ENCODE results near the gene SDK1. TPM values are rescaled to one million over a fixed set of nuclear protein-coding genes. Genes with fewer than 3 reads are reported as not detected.

The SDK1 gene
- total and polyA plus RNA-seq, 4 donors, result 10.4 to 11.6 (median 11.0) TPM

- Histone ChIP-seq H3K4me3 (ENCODE audit: low read depth, low read length) (no peak overlapping the region), H3K27ac (ENCODE audit: low read depth, low read length) (no peak overlapping the region), H3K27me3 (ENCODE audit: control insufficient read depth, insufficient read depth, low read length) (no peaks in the 10 kb centered on the region), H3K9me3 (ENCODE audit: control insufficient read depth, insufficient read depth, low read length) (no peaks in the 10 kb centered on the region), H3K4me1 (ENCODE audit: control insufficient read depth, insufficient read depth, low read length) (peaks cover 23% of the 10 kb centered on the region), H3K36me3 (ENCODE audit: control insufficient read depth, insufficient read depth, low read length) (peaks cover 42% of the 10 kb centered on the region)
- WGBS (ENCODE audit: insufficient coverage), result 93% methylated on average over 14 of the region's 15 CpGs
- no peak for DNase-seq (ENCODE audit: low read depth in 4 of 6, low spot score in 6 of 6)
Measured at GRCh38 chr7:4208086-4208485, 907.0 kb downstream of the SDK1 start.

GRCh38 chr7:4208586-4208985 lies 907.5 kb downstream of the SDK1 start:
- Histone ChIP-seq H3K36me3 (ENCODE audit: control insufficient read depth, insufficient read depth, low read length) (peaks cover 42% of the 10 kb centered on the region), H3K9me3 (ENCODE audit: control insufficient read depth, insufficient read depth, low read length) (no peaks in the 10 kb centered on the region), H3K27me3 (ENCODE audit: control insufficient read depth, insufficient read depth, low read length) (no peaks in the 10 kb centered on the region), H3K4me1 (ENCODE audit: control insufficient read depth, insufficient read depth, low read length) (peaks cover 18% of the 10 kb centered on the region), H3K4me3 (ENCODE audit: low read depth, low read length) (no peak overlapping the region), H3K27ac (ENCODE audit: low read depth, low read length) (no peak overlapping the region)
- WGBS (ENCODE audit: insufficient coverage), result 91% methylated on average over 13 of the region's 13 CpGs
- DNase-seq (ENCODE audit: low read depth in 4 of 6, low spot score in 6 of 6), result no peak

- Histone ChIP-seq H3K36me3 (ENCODE audit: control insufficient read depth, insufficient read depth, low read length) (peaks cover 42% of the 10 kb centered on the region), H3K4me3 (ENCODE audit: low read depth, low read length) (no peak overlapping the region), H3K9me3 (ENCODE audit: control insufficient read depth, insufficient read depth, low read length) (no peaks in the 10 kb centered on the region), H3K27me3 (ENCODE audit: control insufficient read depth, insufficient read depth, low read length) (no peaks in the 10 kb centered on the region), H3K27ac (ENCODE audit: low read depth, low read length) (no peak overlapping the region), H3K4me1 (ENCODE audit: control insufficient read depth, insufficient read depth, low read length) (peaks cover 15% of the 10 kb centered on the region)
- DNase-seq (ENCODE audit: low read depth in 4 of 6, low spot score in 6 of 6), result no peak
- WGBS (ENCODE audit: insufficient coverage), result 86% methylated on average over 4 of the region's 10 CpGs
Measured at GRCh38 chr7:4209126-4209525, 908.1 kb downstream of the SDK1 start.

GRCh38 chr7:4209966-4210365 lies 908.9 kb downstream of the SDK1 start:
- no peak for DNase-seq (ENCODE audit: low read depth in 4 of 6, low spot score in 6 of 6)
- 93% methylated on average over 20 of the region's 20 CpGs for WGBS (ENCODE audit: insufficient coverage)
- H3K27ac ChIP-seq (ENCODE audit: low read depth, low read length), result no peak overlapping the region
- no peaks in the 10 kb centered on the region for H3K27me3 ChIP-seq (ENCODE audit: control insufficient read depth, insufficient read depth, low read length)
- no peaks in the 10 kb centered on the region for H3K9me3 ChIP-seq (ENCODE audit: control insufficient read depth, insufficient read depth, low read length)
- H3K4me1 ChIP-seq (ENCODE audit: control insufficient read depth, insufficient read depth, low read length), result peaks cover 8% of the 10 kb centered on the region
- H3K36me3 ChIP-seq (ENCODE audit: control insufficient read depth, insufficient read depth, low read length), result peaks cover 49% of the 10 kb centered on the region
- H3K4me3 ChIP-seq (ENCODE audit: low read depth, low read length), result no peak overlapping the region

GRCh38 chr7:4210821-4211220 lies 909.8 kb downstream of the SDK1 start:
- no peak overlapping the region for H3K4me3 ChIP-seq (ENCODE audit: low read depth, low read length)
- peaks cover 2% of the 10 kb centered on the region for H3K4me1 ChIP-seq (ENCODE audit: control insufficient read depth, insufficient read depth, low read length)
- H3K36me3 ChIP-seq (ENCODE audit: control insufficient read depth, insufficient read depth, low read length), result peaks cover 54% of the 10 kb centered on the region
- H3K9me3 ChIP-seq (ENCODE audit: control insufficient read depth, insufficient read depth, low read length), result no peaks in the 10 kb centered on the region
- no peaks in the 10 kb centered on the region for H3K27me3 ChIP-seq (ENCODE audit: control insufficient read depth, insufficient read depth, low read length)
- no peak for DNase-seq (ENCODE audit: low read depth in 4 of 6, low spot score in 6 of 6)
- 97% methylated on average over 9 of the region's 13 CpGs for WGBS (ENCODE audit: insufficient coverage)
- no peak overlapping the region for H3K27ac ChIP-seq (ENCODE audit: low read depth, low read length)

GRCh38 chr7:4211261-4211660 lies 910.2 kb downstream of the SDK1 start:
- DNase-seq (ENCODE audit: low read depth in 4 of 6, low spot score in 6 of 6), result no peak
- Histone ChIP-seq H3K27ac (ENCODE audit: low read depth, low read length) (no peak overlapping the region), H3K4me3 (ENCODE audit: low read depth, low read length) (no peak overlapping the region), H3K4me1 (ENCODE audit: control insufficient read depth, insufficient read depth, low read length) (peaks cover 4% of the 10 kb centered on the region), H3K27me3 (ENCODE audit: control insufficient read depth, insufficient read depth, low read length) (no peaks in the 10 kb centered on the region), H3K9me3 (ENCODE audit: control insufficient read depth, insufficient read depth, low read length) (no peaks in the 10 kb centered on the region), H3K36me3 (ENCODE audit: control insufficient read depth, insufficient read depth, low read length) (peaks cover 53% of the 10 kb centered on the region)
- WGBS (ENCODE audit: insufficient coverage), result 96% methylated on average over 11 of the region's 11 CpGs

GRCh38 chr7:4212376-4212775 lies 911.3 kb downstream of the SDK1 start:
- WGBS (ENCODE audit: insufficient coverage), result 81% methylated on average over 12 of the region's 12 CpGs
- Histone ChIP-seq H3K27ac (ENCODE audit: low read depth, low read length) (no peak overlapping the region), H3K9me3 (ENCODE audit: control insufficient read depth, insufficient read depth, low read length) (no peaks in the 10 kb centered on the region), H3K4me1 (ENCODE audit: control insufficient read depth, insufficient read depth, low read length) (peaks cover 4% of the 10 kb centered on the region), H3K27me3 (ENCODE audit: control insufficient read depth, insufficient read depth, low read length) (no peaks in the 10 kb centered on the region), H3K36me3 (ENCODE audit: control insufficient read depth, insufficient read depth, low read length) (peaks cover 62% of the 10 kb centered on the region), H3K4me3 (ENCODE audit: low read depth, low read length) (no peak overlapping the region)
- no peak for DNase-seq (ENCODE audit: low read depth in 4 of 6, low spot score in 6 of 6)

GRCh38 chr7:4214291-4215155 lies 913.5 kb downstream of the SDK1 start:
- 86% methylated on average over 31 of the region's 32 CpGs for WGBS (ENCODE audit: insufficient coverage)
- no peak for DNase-seq (ENCODE audit: low read depth in 4 of 6, low spot score in 6 of 6)
- Histone ChIP-seq H3K36me3 (ENCODE audit: control insufficient read depth, insufficient read depth, low read length) (peaks cover 46% of the 10 kb centered on the region), H3K4me1 (ENCODE audit: control insufficient read depth, insufficient read depth, low read length) (peaks cover 4% of the 10 kb centered on the region), H3K27ac (ENCODE audit: low read depth, low read length) (no peak overlapping the region), H3K4me3 (ENCODE audit: low read depth, low read length) (no peak overlapping the region), H3K27me3 (ENCODE audit: control insufficient read depth, insufficient read depth, low read length) (no peaks in the 10 kb centered on the region), H3K9me3 (ENCODE audit: control insufficient read depth, insufficient read depth, low read length) (no peaks in the 10 kb centered on the region)

- H3K4me1 ChIP-seq (ENCODE audit: control insufficient read depth, insufficient read depth, low read length), result peaks cover 4% of the 10 kb centered on the region
- 97% methylated on average over 18 of the region's 19 CpGs for WGBS (ENCODE audit: insufficient coverage)
- no peaks in the 10 kb centered on the region for H3K9me3 ChIP-seq (ENCODE audit: control insufficient read depth, insufficient read depth, low read length)
- no peak overlapping the region for H3K27ac ChIP-seq (ENCODE audit: low read depth, low read length)
- DNase-seq (ENCODE audit: low read depth in 4 of 6, low spot score in 6 of 6), result no peak
- H3K27me3 ChIP-seq (ENCODE audit: control insufficient read depth, insufficient read depth, low read length), result no peaks in the 10 kb centered on the region
- H3K36me3 ChIP-seq (ENCODE audit: control insufficient read depth, insufficient read depth, low read length), result peaks cover 45% of the 10 kb centered on the region
- H3K4me3 ChIP-seq (ENCODE audit: low read depth, low read length), result no peak overlapping the region
Measured at GRCh38 chr7:4215176-4215720, 914.2 kb downstream of the SDK1 start.

GRCh38 chr7:4216016-4216415 lies 915.0 kb downstream of the SDK1 start:
- Histone ChIP-seq H3K36me3 (ENCODE audit: control insufficient read depth, insufficient read depth, low read length) (peaks cover 40% of the 10 kb centered on the region), H3K27me3 (ENCODE audit: control insufficient read depth, insufficient read depth, low read length) (no peaks in the 10 kb centered on the region), H3K9me3 (ENCODE audit: control insufficient read depth, insufficient read depth, low read length) (no peaks in the 10 kb centered on the region), H3K27ac (ENCODE audit: low read depth, low read length) (no peak overlapping the region), H3K4me1 (ENCODE audit: control insufficient read depth, insufficient read depth, low read length) (peaks cover 4% of the 10 kb centered on the region), H3K4me3 (ENCODE audit: low read depth, low read length) (no peak overlapping the region)
- DNase-seq (ENCODE audit: low read depth in 4 of 6, low spot score in 6 of 6), result peak in 1 of 6 donors; percentile 50
- 82% methylated on average over 9 of the region's 16 CpGs for WGBS (ENCODE audit: insufficient coverage)

Data from spinal cord (tissue), 10 donors.